NCI-H2227 treated with DMSO at 0.1 percent for 48 hours (cell line): ENCODE measurements around the gene LRMDA.

Experiments used
- DNase-seq: peaks from one replicate; lab custom pipeline; 2025; lab: John Stamatoyannopoulos, UW

The LRMDA gene

GRCh38 chr10:75999001-75999400, 567.6 kb downstream of the LRMDA start:
- DNase-seq = no peak

GRCh38 chr10:75999515-76000209, 568.2 kb downstream of the LRMDA start:
- DNase-seq = no peak

- DNase-seq = no peak
These were observed 569.1 kb downstream of the LRMDA start for GRCh38 chr10:76000550-76000949.

GRCh38 chr10:76001019-76001418, 569.6 kb downstream of the LRMDA start:
- no peak for DNase-seq

- DNase-seq = no peak
These were observed 570.0 kb downstream of the LRMDA start for GRCh38 chr10:76001461-76001860.

GRCh38 chr10:76002262-76002854, 570.9 kb downstream of the LRMDA start:
- no peak for DNase-seq

- DNase-seq = no peak
These were observed 576.3 kb downstream of the LRMDA start for GRCh38 chr10:76007667-76008181.

GRCh38 chr10:76009531-76009930, 578.1 kb downstream of the LRMDA start:
- no peak for DNase-seq

- DNase-seq = no peak
These were observed 579.3 kb downstream of the LRMDA start for GRCh38 chr10:76010703-76011102.

GRCh38 chr10:76012716-76013327, 581.4 kb downstream of the LRMDA start:
- DNase-seq = no peak

GRCh38 chr10:76015245-76015644, 583.8 kb downstream of the LRMDA start:
- no peak for DNase-seq

GRCh38 chr10:76017026-76017732, 585.8 kb downstream of the LRMDA start:
- no peak for DNase-seq

GRCh38 chr10:76017733-76018433, 586.5 kb downstream of the LRMDA start:
- no peak for DNase-seq

GRCh38 chr10:76020630-76021029, 589.2 kb downstream of the LRMDA start:
- DNase-seq = no peak

GRCh38 chr10:76021398-76021797, 590.0 kb downstream of the LRMDA start:
- DNase-seq = no peak

- DNase-seq = no peak
These were observed 590.9 kb downstream of the LRMDA start for GRCh38 chr10:76022366-76022765.

- DNase-seq = no peak
These were observed 591.6 kb downstream of the LRMDA start for GRCh38 chr10:76023007-76023406.

GRCh38 chr10:76024460-76025123, 593.2 kb downstream of the LRMDA start:
- no peak for DNase-seq

GRCh38 chr10:76025124-76025477, 593.7 kb downstream of the LRMDA start:
- DNase-seq = no peak

GRCh38 chr10:76026176-76026771, 594.9 kb downstream of the LRMDA start:
- DNase-seq = no peak

- DNase-seq = no peak
These were observed 595.5 kb downstream of the LRMDA start for GRCh38 chr10:76026905-76027304.
